Right atrium auricular region (tissue), 2 donors: Measurements from ENCODE around the gene POLR3B. TPM values are rescaled to one million over a fixed set of nuclear protein-coding genes. Genes with fewer than 3 reads are reported as not detected.
"Not testable (repeated sequence)": the region's sequence is repeated elsewhere in the genome, so short reads cannot be mapped to it uniquely, and the experiment has no call there.

Experiments
- DNase-seq: peaks from one replicate; pipeline ENCODE4 v3.0.0-alpha.2; 2019; ENCODE audit warnings: low spot score
- H3K27ac ChIP-seq, 2 donors: fragments of 200-600 bp; sonication (generic); 1 replicate in 1 of 2; 2 replicates in 1 of 2; pipeline ENCODE4 v1.5.1; 2016 to 2019
- H3K27me3 ChIP-seq, 2 donors: fragments of 200-600 bp; sonication (generic); one replicate each; pipeline versions ENCODE4 v1.5.1 to v1.6.0; 2017 to 2019
- H3K36me3 ChIP-seq: fragments of 200-600 bp; sonication (generic); one replicate; pipeline ENCODE4 v1.5.1; 2016
- H3K4me1 ChIP-seq, 2 donors: fragments of 200-600 bp; sonication (generic); one replicate each; pipeline versions ENCODE4 v1.5.1 to v1.6.0; 2017 to 2019
- H3K4me3 ChIP-seq, 2 donors: fragments of 200-600 bp; sonication (generic); 1 replicate in 1 of 2; 2 replicates in 1 of 2; pipeline ENCODE4 v1.5.1; 2017 to 2019; ENCODE audit warnings: mild to moderate bottlenecking in 1 of 2, moderate library complexity in 1 of 2
- H3K9me3 ChIP-seq, 2 donors: fragments of 200-600 bp; sonication (generic); one replicate each; pipeline ENCODE4 v1.5.1; 2019
- CTCF ChIP-seq, 2 donors: fragments of 200-600 bp; sonication (generic); IDR thresholded peaks; one replicate each; pipeline ENCODE4 v1.5.1; 2019; ENCODE audit warnings: antibody characterized with exemption in 2 of 2
- total RNA-seq, 2 donors: library from RNA; depleted of rRNA; stranded (reverse); fragments of >200 nt; gene quantifications; one replicate each; pipeline ENCODE4 v1.1.0, GENCODE V29; 2016

POLR3B gene
- total RNA-seq, 2 donors from 2014 or later: 6.0 to 10.7 TPM

DNA sequence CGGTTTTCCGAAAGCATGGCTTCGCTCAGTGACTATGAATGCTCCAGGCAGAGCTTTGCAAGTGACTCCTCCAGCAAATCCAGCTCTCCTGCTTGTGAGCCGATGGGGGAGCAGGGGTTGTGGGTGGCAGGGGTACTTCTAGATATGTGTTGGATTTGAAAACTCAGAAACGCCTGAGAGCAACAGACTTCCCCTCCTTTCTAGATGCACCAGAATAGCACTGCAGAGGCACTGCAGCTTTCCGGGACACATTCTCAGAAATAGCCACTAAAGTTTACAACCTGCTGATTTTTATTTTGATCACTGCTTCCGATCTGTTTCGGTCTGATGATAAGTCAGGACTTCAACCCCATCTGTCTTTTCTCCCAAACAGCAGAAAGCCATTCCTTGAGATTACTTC, 46.4 kb upstream of the POLR3B start:
- no peaks in the 10 kb centered on the region for H3K9me3 ChIP-seq
- H3K27ac ChIP-seq: peak overlapping the region in 1 of 2 donors; percentile 71
- H3K27me3 ChIP-seq: no peaks in the 10 kb centered on the region
- peaks cover 0 to 57% of the 10 kb centered on the region in 2 donors for H3K4me1 ChIP-seq
- no peak for TF ChIP-seq CTCF (IDR thresholded peaks at IDR 0.05)
- no peak overlapping the region for H3K4me3 ChIP-seq
- no peak for DNase-seq
- peaks cover 29% of the 10 kb centered on the region for H3K36me3 ChIP-seq

DNA sequence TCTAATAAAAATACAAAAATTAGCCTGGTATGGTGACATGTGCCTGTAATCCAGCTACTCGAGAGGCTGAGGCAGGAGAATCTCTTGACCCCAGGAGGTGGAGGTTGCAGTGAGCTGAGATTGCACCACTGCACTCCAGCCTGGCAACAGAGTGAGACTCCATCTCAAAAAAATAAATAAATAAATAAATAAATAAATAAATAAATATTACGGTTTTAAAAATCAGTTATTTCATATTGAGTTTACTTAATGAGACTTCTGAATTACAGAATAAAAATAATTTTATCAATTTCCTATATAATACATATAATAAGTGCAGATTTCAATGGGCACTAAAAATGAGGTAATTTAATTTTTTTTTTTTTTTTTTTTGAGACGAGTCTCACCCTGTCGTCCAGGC, 44.1 kb upstream of the POLR3B start:
- H3K27ac ChIP-seq, DNase-seq, H3K4me3 ChIP-seq, H3K9me3 ChIP-seq, H3K27me3 ChIP-seq: not testable (repeated sequence)
- peaks cover 0 to 41% of the 10 kb centered on the region in 2 donors for H3K4me1 ChIP-seq
- H3K36me3 ChIP-seq: peaks cover 49% of the 10 kb centered on the region

GRCh38 chr12:106315523-106315922, 42.0 kb upstream of the POLR3B start:
- Histone ChIP-seq H3K4me3 (no peak overlapping the region), H3K4me1 (peaks cover 0 to 22% of the 10 kb centered on the region in 2 donors), H3K27ac (no peak overlapping the region), H3K9me3 (no peaks in the 10 kb centered on the region), H3K36me3 (peaks cover 70% of the 10 kb centered on the region), H3K27me3 (no peaks in the 10 kb centered on the region)
- DNase-seq: no peak
- TF ChIP-seq CTCF (IDR thresholded peaks at IDR 0.05): no peak

GRCh38 chr12:106317406-106318082, 40.0 kb upstream of the POLR3B start:
- Histone ChIP-seq H3K27me3 (no peaks in the 10 kb centered on the region), H3K36me3 (peaks cover 85% of the 10 kb centered on the region), H3K9me3 (no peaks in the 10 kb centered on the region), H3K4me3 (no peak overlapping the region), H3K27ac (peak overlapping the region; percentile 12 to 45), H3K4me1 (peaks cover 0 to 26% of the 10 kb centered on the region in 2 donors)
- TF ChIP-seq CTCF (IDR thresholded peaks at IDR 0.05): no peak
- DNase-seq: no peak

- peaks cover 88% of the 10 kb centered on the region for H3K36me3 ChIP-seq
- TF ChIP-seq CTCF (IDR thresholded peaks at IDR 0.05): no peak
- no peaks in the 10 kb centered on the region for H3K27me3 ChIP-seq
- peaks cover 0 to 26% of the 10 kb centered on the region in 2 donors for H3K4me1 ChIP-seq
- H3K4me3 ChIP-seq: no peak overlapping the region
- no peak for DNase-seq
- H3K9me3 ChIP-seq: no peaks in the 10 kb centered on the region
- peak overlapping the region; percentile 68 to 75 for H3K27ac ChIP-seq
Observed at GRCh38 chr12:106321139-106321850, 36.3 kb upstream of the POLR3B start.

DNA sequence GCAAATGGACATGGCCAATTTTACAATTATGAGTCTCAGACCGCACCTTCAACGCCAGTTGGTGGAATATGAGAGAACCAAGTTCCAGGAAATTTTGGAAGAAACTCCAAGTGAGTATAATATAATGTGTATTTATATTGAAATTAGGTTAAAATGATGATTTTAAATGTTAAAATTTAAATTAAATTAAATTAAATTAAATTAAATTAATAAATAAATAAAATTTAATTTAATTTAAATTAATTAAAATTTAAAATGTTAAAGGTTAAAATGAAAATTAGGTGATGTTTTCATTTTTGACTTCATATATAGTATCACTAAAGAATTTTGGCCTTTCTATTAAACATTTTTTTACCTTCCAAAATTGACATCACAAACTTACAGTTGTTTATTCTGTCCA, 34.0 kb upstream of the POLR3B start:
- no peak overlapping the region for H3K27ac ChIP-seq
- no peak for DNase-seq
- H3K9me3 ChIP-seq: no peaks in the 10 kb centered on the region
- no peaks in the 10 kb centered on the region for H3K27me3 ChIP-seq
- peaks cover 75% of the 10 kb centered on the region for H3K36me3 ChIP-seq
- TF ChIP-seq CTCF (IDR thresholded peaks at IDR 0.05): no peak
- no peak overlapping the region for H3K4me3 ChIP-seq
- peaks cover 0 to 20% of the 10 kb centered on the region in 2 donors for H3K4me1 ChIP-seq
